Endothelial cell (in vitro differentiated cells): ENCODE results near the gene ADCY3. TPM values are rescaled to one million over a fixed set of nuclear protein-coding genes. Genes with fewer than 3 reads are reported as not detected.

Experiments
- DNase-seq: peaks from one replicate; pipeline ENCODE4 v3.0.0; 2021; ENCODE audit warnings: low spot score
- H3K27ac Mint-ChIP-seq: one replicate; pipeline ENCODE4 v1.8.0; 2021; ENCODE audit warnings: mixed read lengths, inconsistent platforms; ENCODE audit not compliant: unreplicated experiment
- H3K27me3 Mint-ChIP-seq: one replicate; pipeline ENCODE4 v1.8.0; 2021; ENCODE audit warnings: mild to moderate bottlenecking, moderate library complexity, mixed read lengths, inconsistent platforms; ENCODE audit not compliant: unreplicated experiment
- H3K36me3 Mint-ChIP-seq: one replicate; pipeline ENCODE4 v1.8.0; 2021; ENCODE audit warnings: mild to moderate bottlenecking, low read depth, mixed read lengths, inconsistent platforms; ENCODE audit not compliant: unreplicated experiment
- H3K4me1 Mint-ChIP-seq: one replicate; pipeline ENCODE4 v1.8.0; 2021; ENCODE audit warnings: mild to moderate bottlenecking, mixed read lengths, inconsistent platforms; ENCODE audit not compliant: unreplicated experiment
- H3K4me3 Mint-ChIP-seq: one replicate; pipeline ENCODE4 v1.8.0; 2021; ENCODE audit warnings: mild to moderate bottlenecking, mixed read lengths, inconsistent platforms; ENCODE audit not compliant: unreplicated experiment
- H3K9me3 Mint-ChIP-seq: one replicate; pipeline ENCODE4 v1.8.0; 2021; ENCODE audit warnings: mixed read lengths, inconsistent platforms; ENCODE audit not compliant: unreplicated experiment
- total RNA-seq: library from RNA; stranded (reverse); fragmentation: NEBNext Ultra II Directional; extraction: Animal tissue kit (Norgen Biotek cat#: 25700); gene quantifications from one replicate; pipeline ENCODE4 v1.2.1, GENCODE V29; 2021; ENCODE audit not compliant: unreplicated experiment
- TF ChIP-seq, protein P1 (sequence below): fragments of 200-600 bp; sonication (generic); IDR thresholded peaks from one replicate; pipeline ENCODE4 v1.5.0; 2021; ENCODE audit warnings: antibody characterized with exemption; ENCODE audit not compliant: unreplicated experiment

The ADCY3 gene
- total RNA-seq, 1 donor from 2014 or later: 88.0 TPM

DNA sequence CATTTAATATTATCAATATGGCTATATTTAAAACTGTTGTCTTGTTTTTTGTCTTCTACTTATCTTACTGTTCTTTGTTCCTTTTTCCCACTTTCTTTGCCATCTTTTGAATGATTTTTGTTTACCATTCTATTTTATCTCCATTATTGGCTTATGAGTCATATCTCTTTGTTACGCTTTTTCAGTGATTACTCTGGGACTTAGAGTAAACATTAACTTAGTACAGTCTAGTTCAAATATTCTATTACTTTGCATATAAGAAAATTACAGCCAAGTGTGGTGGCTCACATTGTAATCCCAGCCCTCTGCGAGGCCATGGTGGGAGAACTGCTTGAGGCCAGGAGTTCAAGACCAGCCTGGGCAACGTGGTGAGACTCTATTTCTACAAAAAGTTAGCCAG lies 26.1 kb downstream of the ADCY3 start:
- H3K27me3 Mint-ChIP-seq: peaks cover 10% of the 10 kb centered on the region

GRCh38 chr2:24892928-24893327 lies 27.1 kb downstream of the ADCY3 start:
- H3K4me1 Mint-ChIP-seq: peaks cover 10% of the 10 kb centered on the region
- H3K36me3 Mint-ChIP-seq: peaks cover 41% of the 10 kb centered on the region
- DNase-seq: no peak
- H3K27me3 Mint-ChIP-seq: peaks cover 12% of the 10 kb centered on the region
- no peak overlapping the region for H3K27ac Mint-ChIP-seq
- no peak overlapping the region for H3K4me3 Mint-ChIP-seq
- TF ChIP-seq, protein P1, sequence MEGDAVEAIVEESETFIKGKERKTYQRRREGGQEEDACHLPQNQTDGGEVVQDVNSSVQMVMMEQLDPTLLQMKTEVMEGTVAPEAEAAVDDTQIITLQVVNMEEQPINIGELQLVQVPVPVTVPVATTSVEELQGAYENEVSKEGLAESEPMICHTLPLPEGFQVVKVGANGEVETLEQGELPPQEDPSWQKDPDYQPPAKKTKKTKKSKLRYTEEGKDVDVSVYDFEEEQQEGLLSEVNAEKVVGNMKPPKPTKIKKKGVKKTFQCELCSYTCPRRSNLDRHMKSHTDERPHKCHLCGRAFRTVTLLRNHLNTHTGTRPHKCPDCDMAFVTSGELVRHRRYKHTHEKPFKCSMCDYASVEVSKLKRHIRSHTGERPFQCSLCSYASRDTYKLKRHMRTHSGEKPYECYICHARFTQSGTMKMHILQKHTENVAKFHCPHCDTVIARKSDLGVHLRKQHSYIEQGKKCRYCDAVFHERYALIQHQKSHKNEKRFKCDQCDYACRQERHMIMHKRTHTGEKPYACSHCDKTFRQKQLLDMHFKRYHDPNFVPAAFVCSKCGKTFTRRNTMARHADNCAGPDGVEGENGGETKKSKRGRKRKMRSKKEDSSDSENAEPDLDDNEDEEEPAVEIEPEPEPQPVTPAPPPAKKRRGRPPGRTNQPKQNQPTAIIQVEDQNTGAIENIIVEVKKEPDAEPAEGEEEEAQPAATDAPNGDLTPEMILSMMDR: no peak
- H3K9me3 Mint-ChIP-seq: peaks cover 10% of the 10 kb centered on the region

More for the DNA sequence above, 26.1 kb downstream of the ADCY3 start:
- peaks cover 10% of the 10 kb centered on the region for H3K9me3 Mint-ChIP-seq
- no peak overlapping the region for H3K4me3 Mint-ChIP-seq
- H3K36me3 Mint-ChIP-seq: peaks cover 39% of the 10 kb centered on the region
- TF ChIP-seq, protein P1: no peak
- DNase-seq: no peak
- no peak overlapping the region for H3K27ac Mint-ChIP-seq
- peaks cover 15% of the 10 kb centered on the region for H3K4me1 Mint-ChIP-seq

GRCh38 chr2:24891201-24891600 lies 28.8 kb downstream of the ADCY3 start:
- Mint-ChIP-seq H3K27me3 (peaks cover 9% of the 10 kb centered on the region), H3K36me3 (peaks cover 25% of the 10 kb centered on the region), H3K9me3 (peaks cover 10% of the 10 kb centered on the region), H3K4me3 (no peak overlapping the region), H3K27ac (no peak overlapping the region), H3K4me1 (peaks cover 22% of the 10 kb centered on the region)
- TF ChIP-seq, protein P1: no peak
- no peak for DNase-seq

DNA sequence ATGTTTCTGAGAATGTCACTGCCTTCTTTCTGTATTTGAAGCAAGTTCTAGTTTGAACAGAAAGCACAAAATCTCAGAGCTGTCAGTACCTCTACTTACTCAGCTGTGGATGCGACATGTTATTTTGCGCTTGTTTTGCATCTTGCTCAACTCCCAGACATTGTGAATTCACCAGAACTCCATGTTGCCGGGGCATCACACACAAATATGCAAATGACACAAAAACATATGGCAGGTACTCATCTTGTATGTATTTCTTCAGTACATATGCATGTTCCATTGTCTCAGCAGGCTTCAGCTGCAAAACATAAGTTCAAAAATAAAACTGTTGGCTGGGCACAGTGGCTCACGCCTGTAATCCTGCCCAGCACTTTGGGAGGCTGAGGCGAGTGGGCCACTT lies 30.8 kb downstream of the ADCY3 start:
- Mint-ChIP-seq H3K36me3 (peaks cover 13% of the 10 kb centered on the region), H3K4me1 (peaks cover 28% of the 10 kb centered on the region), H3K27me3 (peaks cover 9% of the 10 kb centered on the region), H3K9me3 (no peaks in the 10 kb centered on the region), H3K27ac (no peak overlapping the region), H3K4me3 (no peak overlapping the region)
- TF ChIP-seq, protein P1: no peak
- no peak for DNase-seq

GRCh38 chr2:24888177-24888576 lies 31.9 kb downstream of the ADCY3 start:
- H3K9me3 Mint-ChIP-seq: no peaks in the 10 kb centered on the region
- no peak overlapping the region for H3K4me3 Mint-ChIP-seq
- H3K27me3 Mint-ChIP-seq: peaks cover 3% of the 10 kb centered on the region
- H3K36me3 Mint-ChIP-seq: peaks cover 13% of the 10 kb centered on the region
- TF ChIP-seq, protein P1: no peak
- DNase-seq: no peak
- peaks cover 28% of the 10 kb centered on the region for H3K4me1 Mint-ChIP-seq
- H3K27ac Mint-ChIP-seq: no peak overlapping the region
